Measurements from ENCODE around the gene RAB29.

GRCh38 chr1:205812271-205812877, 37.1 kb upstream of the RAB29 start:
- no peak for TF ChIP-seq TCF7 (IDR thresholded peaks at IDR 0.05; ENCODE audit: borderline replicate concordance)
- TF ChIP-seq FOXK1 (CRISPR knock-in tag; IDR thresholded peaks at IDR 0.05; ENCODE audit: borderline replicate concordance), result no peak
- no peak for TF ChIP-seq TAF7 (tag; IDR thresholded peaks at IDR 0.05)
- TF ChIP-seq MEIS2 (IDR thresholded peaks at IDR 0.05; ENCODE audit: partially characterized antibody), result no peak
- TF ChIP-seq, protein P1, sequence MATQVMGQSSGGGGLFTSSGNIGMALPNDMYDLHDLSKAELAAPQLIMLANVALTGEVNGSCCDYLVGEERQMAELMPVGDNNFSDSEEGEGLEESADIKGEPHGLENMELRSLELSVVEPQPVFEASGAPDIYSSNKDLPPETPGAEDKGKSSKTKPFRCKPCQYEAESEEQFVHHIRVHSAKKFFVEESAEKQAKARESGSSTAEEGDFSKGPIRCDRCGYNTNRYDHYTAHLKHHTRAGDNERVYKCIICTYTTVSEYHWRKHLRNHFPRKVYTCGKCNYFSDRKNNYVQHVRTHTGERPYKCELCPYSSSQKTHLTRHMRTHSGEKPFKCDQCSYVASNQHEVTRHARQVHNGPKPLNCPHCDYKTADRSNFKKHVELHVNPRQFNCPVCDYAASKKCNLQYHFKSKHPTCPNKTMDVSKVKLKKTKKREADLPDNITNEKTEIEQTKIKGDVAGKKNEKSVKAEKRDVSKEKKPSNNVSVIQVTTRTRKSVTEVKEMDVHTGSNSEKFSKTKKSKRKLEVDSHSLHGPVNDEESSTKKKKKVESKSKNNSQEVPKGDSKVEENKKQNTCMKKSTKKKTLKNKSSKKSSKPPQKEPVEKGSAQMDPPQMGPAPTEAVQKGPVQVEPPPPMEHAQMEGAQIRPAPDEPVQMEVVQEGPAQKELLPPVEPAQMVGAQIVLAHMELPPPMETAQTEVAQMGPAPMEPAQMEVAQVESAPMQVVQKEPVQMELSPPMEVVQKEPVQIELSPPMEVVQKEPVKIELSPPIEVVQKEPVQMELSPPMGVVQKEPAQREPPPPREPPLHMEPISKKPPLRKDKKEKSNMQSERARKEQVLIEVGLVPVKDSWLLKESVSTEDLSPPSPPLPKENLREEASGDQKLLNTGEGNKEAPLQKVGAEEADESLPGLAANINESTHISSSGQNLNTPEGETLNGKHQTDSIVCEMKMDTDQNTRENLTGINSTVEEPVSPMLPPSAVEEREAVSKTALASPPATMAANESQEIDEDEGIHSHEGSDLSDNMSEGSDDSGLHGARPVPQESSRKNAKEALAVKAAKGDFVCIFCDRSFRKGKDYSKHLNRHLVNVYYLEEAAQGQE (IDR thresholded peaks at IDR 0.05; ENCODE audit: borderline replicate concordance), result no peak
- TF ChIP-seq, protein P1 (CRISPR knock-in tag; IDR thresholded peaks at IDR 0.05; ENCODE audit: low read depth), result no peak
- TF ChIP-seq, protein P2, sequence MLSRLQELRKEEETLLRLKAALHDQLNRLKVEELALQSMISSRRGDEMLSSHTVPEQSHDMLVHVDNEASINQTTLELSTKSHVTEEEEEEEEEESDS (CRISPR knock-in tag; IDR thresholded peaks at IDR 0.05), result no peak
- no peak for TF ChIP-seq IFI16 (CRISPR knock-in tag; IDR thresholded peaks at IDR 0.05)
- TF ChIP-seq, protein P3, sequence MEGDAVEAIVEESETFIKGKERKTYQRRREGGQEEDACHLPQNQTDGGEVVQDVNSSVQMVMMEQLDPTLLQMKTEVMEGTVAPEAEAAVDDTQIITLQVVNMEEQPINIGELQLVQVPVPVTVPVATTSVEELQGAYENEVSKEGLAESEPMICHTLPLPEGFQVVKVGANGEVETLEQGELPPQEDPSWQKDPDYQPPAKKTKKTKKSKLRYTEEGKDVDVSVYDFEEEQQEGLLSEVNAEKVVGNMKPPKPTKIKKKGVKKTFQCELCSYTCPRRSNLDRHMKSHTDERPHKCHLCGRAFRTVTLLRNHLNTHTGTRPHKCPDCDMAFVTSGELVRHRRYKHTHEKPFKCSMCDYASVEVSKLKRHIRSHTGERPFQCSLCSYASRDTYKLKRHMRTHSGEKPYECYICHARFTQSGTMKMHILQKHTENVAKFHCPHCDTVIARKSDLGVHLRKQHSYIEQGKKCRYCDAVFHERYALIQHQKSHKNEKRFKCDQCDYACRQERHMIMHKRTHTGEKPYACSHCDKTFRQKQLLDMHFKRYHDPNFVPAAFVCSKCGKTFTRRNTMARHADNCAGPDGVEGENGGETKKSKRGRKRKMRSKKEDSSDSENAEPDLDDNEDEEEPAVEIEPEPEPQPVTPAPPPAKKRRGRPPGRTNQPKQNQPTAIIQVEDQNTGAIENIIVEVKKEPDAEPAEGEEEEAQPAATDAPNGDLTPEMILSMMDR (IDR thresholded peaks at IDR 0.05 in 2 of 3, conservative IDR thresholded peaks at IDR 0.05 in 1 of 3; ENCODE audit: insufficient read depth in 2 of 3, low read depth in 1 of 3, low read length in 3 of 3), result no peak
- no peak for TF ChIP-seq IRF1 (CRISPR knock-in tag; IDR thresholded peaks at IDR 0.05; ENCODE audit: borderline replicate concordance)
- no peak; the same call in 1 of the 2 replicates for TF ChIP-seq CHD2 (IDR thresholded peaks at IDR 0.05; ENCODE audit: low read depth, low read length)
- no peak for TF ChIP-seq SMAD3 (CRISPR knock-in tag; conservative IDR thresholded peaks at IDR 0.05)

Data from K562 (cell line).